IMR-90 (cell line): ENCODE data around the gene MIA2. TPM values are rescaled to one million over a fixed set of nuclear protein-coding genes. Genes with fewer than 3 reads are reported as not detected.
A peak's percentile ranks its signal among the peaks of the same experiment; 100 is the strongest.

Source experiments
- ATAC-seq: fragments of 200-7000 bp; cut with Tn5 transposase; 2 replicates; pipeline ENCODE4 v1.9.1; 2020; ENCODE audit warnings: low read depth, mild to moderate bottlenecking, moderate library complexity
- BruUV-seq: library from RNA; stranded (reverse); fragments of 400-500 nt; replicated peaks from 2 replicates; lab custom pipeline; 2021; lab: Mats Ljungman, UMichigan
- CTCF ChIA-PET: fragments of 300-600 bp; formaldehyde crosslinking; extraction: SDS; loops from one replicate; lab custom pipeline; 2021; ENCODE audit warnings: antibody characterized with exemption; lab: Yijun Ruan, JAX
- POLR2A ChIA-PET: fragments of 300-600 bp; sonication (Branson Sonifier 250); formaldehyde crosslinking; loops from one replicate; lab custom pipeline; 2022; ENCODE audit warnings: antibody characterized with exemption; ENCODE audit not compliant: unreplicated experiment; lab: Charles Lee
- DNase-seq: peaks from one replicate; pipeline ENCODE4 v3.0.0; 2013
- H2AFZ ChIP-seq: replicated peaks from 2 replicates; pipeline ENCODE3; 2013; ENCODE audit warnings: low read length, mild to moderate bottlenecking; ENCODE audit not compliant: poor library complexity
- H2AK5ac ChIP-seq: 2 replicates; pipeline ENCODE4 v1.6.1; 2013; ENCODE audit warnings: low read depth, low read length, inconsistent platforms
- H2AK9ac ChIP-seq: replicated peaks from 2 replicates; pipeline ENCODE3; 2013; ENCODE audit warnings: mild to moderate bottlenecking, low read depth, low read length, moderate library complexity; ENCODE audit not compliant: poor library complexity
- H2BK120ac ChIP-seq: 2 replicates; pipeline ENCODE4 v1.6.1; 2013; ENCODE audit warnings: low read depth, low read length, inconsistent platforms
- H2BK15ac ChIP-seq: 3 replicates; pipeline ENCODE4 v1.6.1; 2013; ENCODE audit warnings: low read depth, low read length, inconsistent platforms
- H2BK20ac ChIP-seq: 2 replicates; pipeline ENCODE4 v1.6.1; 2013; ENCODE audit warnings: low read depth, mild to moderate bottlenecking, inconsistent platforms, low read length, moderate library complexity
- H2BK5ac ChIP-seq: 2 replicates; pipeline ENCODE4 v1.6.1; 2013; ENCODE audit warnings: mild to moderate bottlenecking, low read depth, low read length, inconsistent platforms; ENCODE audit not compliant: poor library complexity, severe bottlenecking
- H3K14ac ChIP-seq: replicated peaks from 2 replicates; pipeline ENCODE4 v1.6.1; 2013; ENCODE audit warnings: low read depth, low read length, inconsistent platforms
- H3K18ac ChIP-seq: 2 replicates; pipeline ENCODE4 v1.6.1; 2013; ENCODE audit warnings: low read depth, low read length, control low read depth
- H3K23ac ChIP-seq: 2 replicates; pipeline ENCODE4 v1.6.1; 2013; ENCODE audit warnings: low read depth, low read length, inconsistent platforms
- H3K27ac ChIP-seq: 2 replicates; pipeline ENCODE4 v1.5.1; 2013; ENCODE audit warnings: mild to moderate bottlenecking, control low read depth, low read length; ENCODE audit not compliant: insufficient read depth
- H3K27me3 ChIP-seq: 2 replicates; pipeline ENCODE4 v1.6.1; 2013; ENCODE audit warnings: low read length; ENCODE audit not compliant: control insufficient read depth, insufficient read depth
- H3K36me3 ChIP-seq: 2 replicates; pipeline ENCODE4 v1.6.1; 2013; ENCODE audit warnings: low read length, mixed read lengths; ENCODE audit not compliant: control insufficient read depth, insufficient read depth
- H3K4ac ChIP-seq: 2 replicates; pipeline ENCODE4 v1.6.1; 2013; ENCODE audit warnings: low read depth, low read length, inconsistent platforms
- H3K4me1 ChIP-seq: 2 replicates; pipeline ENCODE4 v1.6.1; 2013; ENCODE audit warnings: low read length, mixed read lengths; ENCODE audit not compliant: control insufficient read depth, insufficient read depth
- H3K4me2 ChIP-seq: 2 replicates; pipeline ENCODE4 v1.6.1; 2013; ENCODE audit warnings: low read depth, mild to moderate bottlenecking, control low read depth, low read length, moderate library complexity
- H3K4me3 ChIP-seq: 2 replicates; pipeline ENCODE4 v1.5.1; 2013; ENCODE audit warnings: low read depth, mild to moderate bottlenecking, control low read depth, low read length, moderate library complexity; ENCODE audit not compliant: insufficient read depth
- H3K56ac ChIP-seq: 2 replicates; pipeline ENCODE4 v1.6.1; 2013; ENCODE audit warnings: low read length, inconsistent platforms; ENCODE audit not compliant: insufficient read depth; ENCODE audit errors: extremely low read depth
- H3K79me1 ChIP-seq, 2 experiments: 2 replicates each; pipeline ENCODE4 v1.6.1; 2013; ENCODE audit warnings: low read length in 2 of 2, inconsistent platforms in 1 of 2, low read depth in 1 of 2
- H3K9ac ChIP-seq: 2 replicates; pipeline ENCODE4 v1.6.1; 2013; ENCODE audit warnings: low read depth, low read length, control low read depth
- H3K9me1 ChIP-seq: 2 replicates; pipeline ENCODE4 v1.6.1; 2013; ENCODE audit warnings: low read length, inconsistent platforms; ENCODE audit not compliant: insufficient read depth
- H3K9me3 ChIP-seq: 2 replicates; pipeline ENCODE4 v1.6.1; 2013; ENCODE audit warnings: low read length; ENCODE audit not compliant: control insufficient read depth, insufficient read depth
- H4K20me1 ChIP-seq: 2 replicates; pipeline ENCODE4 v1.6.1; 2013; ENCODE audit warnings: low read length, inconsistent platforms; ENCODE audit not compliant: insufficient read depth
- H4K5ac ChIP-seq: 2 replicates; pipeline ENCODE4 v1.6.1; 2013; ENCODE audit warnings: mild to moderate bottlenecking, low read depth, low read length, control low read depth
- H4K8ac ChIP-seq, 2 experiments: 2 replicates each; pipeline ENCODE4 v1.6.1; 2013; ENCODE audit warnings: low read depth in 2 of 2, low read length in 2 of 2, control low read depth in 1 of 2, inconsistent platforms in 1 of 2
- H4K91ac ChIP-seq: 2 replicates; pipeline ENCODE4 v1.6.1; 2013; ENCODE audit warnings: low read depth, low read length, inconsistent platforms; ENCODE audit not compliant: insufficient read depth
- BHLHE40 ChIP-seq: fragments of 150-350 bp; IDR thresholded peaks from 2 replicates; pipeline ENCODE4 v1.6.1; 2016; ENCODE audit warnings: mild to moderate bottlenecking, low read depth, low read length
- CEBPB ChIP-seq: IDR thresholded peaks from 2 replicates; pipeline ENCODE4 v1.6.1; 2012; ENCODE audit warnings: low read depth, low read length, improper control_type of control experiment
- CHD1 ChIP-seq: IDR thresholded peaks from 2 replicates; pipeline ENCODE4 v1.6.1; 2012; ENCODE audit warnings: low read depth, low read length, improper control_type of control experiment
- FOS ChIP-seq: fragments of 150-350 bp; IDR thresholded peaks from 2 replicates; pipeline ENCODE4 v1.6.1; 2016; ENCODE audit warnings: low read depth, low read length
- MAFK ChIP-seq: IDR thresholded peaks from 2 replicates; pipeline ENCODE4 v1.6.1; 2012; ENCODE audit warnings: low read depth, low read length, improper control_type of control experiment
- MAZ ChIP-seq: IDR thresholded peaks from 2 replicates; pipeline ENCODE4 v1.6.1; 2012; ENCODE audit warnings: low read depth, mild to moderate bottlenecking, low read length, improper control_type of control experiment, moderate library complexity, borderline replicate concordance
- MXI1 ChIP-seq: IDR thresholded peaks from 2 replicates; pipeline ENCODE4 v1.6.1; 2012; ENCODE audit warnings: low read depth, mild to moderate bottlenecking, low read length, moderate library complexity, borderline replicate concordance
- NFE2L2 ChIP-seq: fragments of 150-350 bp; IDR thresholded peaks from 2 replicates; pipeline ENCODE4 v1.6.1; 2016; ENCODE audit warnings: low read depth, mild to moderate bottlenecking, low read length
- POLR2A ChIP-seq: IDR thresholded peaks from 2 replicates; pipeline ENCODE4 v1.6.1; 2012; ENCODE audit warnings: mild to moderate bottlenecking, low read depth, low read length
- RAD21 ChIP-seq: IDR thresholded peaks from 2 replicates; pipeline ENCODE4 v1.6.1; 2012; ENCODE audit warnings: low read length, improper control_type of control experiment
- RCOR1 ChIP-seq: IDR thresholded peaks from 2 replicates; pipeline ENCODE4 v1.6.1; 2012; ENCODE audit warnings: mild to moderate bottlenecking, low read length, improper control_type of control experiment; ENCODE audit not compliant: insufficient replicate concordance
- RFX5 ChIP-seq: IDR thresholded peaks from 2 replicates; pipeline ENCODE4 v1.8.0; 2012; ENCODE audit warnings: low read depth, mild to moderate bottlenecking, low read length, moderate library complexity
- SMC3 ChIP-seq: fragments of 150-350 bp; IDR thresholded peaks from 2 replicates; pipeline ENCODE4 v1.6.1; 2016; ENCODE audit warnings: low read depth, mild to moderate bottlenecking, antibody characterized with exemption, low read length, moderate library complexity
- dilution Hi-C: fragments of 300-500 bp; cut with HindIII; formaldehyde crosslinking; loops from one replicate; pipeline ENCODE4 v1.14.3; 2018; ENCODE audit warnings: low sequenced_read_pairs; ENCODE audit not compliant: unreplicated experiment
- in situ Hi-C: fragments of 300-500 bp; cut with MboI; formaldehyde crosslinking; loops from 3 replicates; pipeline ENCODE4 v1.14.3; 2019; ENCODE audit warnings: low sequenced_read_pairs, inconsistent platforms, mixed read lengths
- intact Hi-C: fragments of 100-400 bp; cut with micrococcal nuclease; formaldehyde crosslinking; loops from 2 replicates; pipeline ENCODE4 v1.10.0; 2022
- polyA plus RNA-seq, 3 experiments: library from polyadenylated mRNA; depleted of rRNA; stranded (reverse); fragments of >200 nt; gene quantifications; 2 replicates each; pipeline ENCODE4 v1.2.3, GENCODE V29; 2012; ENCODE audit warnings: low replicate concordance in 1 of 3
- total RNA-seq: library from RNA; depleted of rRNA; stranded (reverse); fragments of >200 nt; gene quantifications from 2 replicates; pipeline ENCODE4 v1.2.3, GENCODE V29; 2012
- TF ChIP-seq, protein P1 (sequence below): conservative IDR thresholded peaks from 2 replicates; pipeline ENCODE4 v1.5.1; 2012; ENCODE audit warnings: mild to moderate bottlenecking, low read depth, low read length, improper control_type of control experiment
- TF ChIP-seq, protein P2 (sequence below): fragments of 150-350 bp; IDR thresholded peaks from 2 replicates; pipeline ENCODE4 v1.6.1; 2016; ENCODE audit warnings: low read depth, mild to moderate bottlenecking, low read length, moderate library complexity, borderline replicate concordance
- TF ChIP-seq, protein P3 (sequence below): fragments of 150-350 bp; IDR thresholded peaks from 2 replicates; pipeline ENCODE4 v1.6.1; 2017; ENCODE audit warnings: mild to moderate bottlenecking, antibody characterized with exemption, low read length, low read depth

MIA2 gene
- total and polyA plus RNA-seq, 2 of the 4 experiments (the other 2 are of a cell fraction), result 3.9 to 6.8 TPM

DNA sequence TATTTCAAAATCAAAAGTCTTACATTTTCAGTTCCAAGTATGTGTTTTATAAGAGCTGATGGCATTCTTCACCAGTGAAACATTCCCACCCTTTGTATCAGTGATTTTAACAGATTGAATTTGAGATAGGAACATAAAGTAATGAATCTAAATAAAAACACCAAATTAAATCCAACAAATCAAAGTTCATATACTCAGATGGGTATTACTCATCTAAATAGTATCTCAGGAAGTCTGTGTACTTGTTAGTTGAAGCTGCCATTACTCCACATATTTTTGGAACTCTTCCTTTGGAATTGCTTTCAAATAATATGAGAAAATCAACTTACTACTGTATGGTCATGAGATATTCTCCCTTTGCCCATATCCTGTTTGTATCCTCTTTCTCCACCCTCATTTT, 89.1 kb downstream of the MIA2 start:
- Histone ChIP-seq H3K14ac (0 out of 2 replicates have a peak overlapping the region, but pooled peaks have one; percentile 52), H4K20me1 (no peaks in the 10 kb centered on the region), H3K4me3 (no peak overlapping the region), H2AK9ac (no peak overlapping the region), H3K27ac (peak overlapping the region; percentile 87; the same call in 1 of the 2 replicates), H2BK15ac (no peak overlapping the region), H3K23ac (no peak overlapping the region; the same call in 1 of the 2 replicates), H2AK5ac (no peak overlapping the region), H3K9me1 (no peaks in the 10 kb centered on the region), H3K27me3 (no peaks in the 10 kb centered on the region), H3K4ac (peak overlapping the region; percentile 6; the same call in 1 of the 2 replicates), H3K4me2 (peak overlapping the region; percentile 12; the same call in 1 of the 2 replicates), H4K5ac (peak overlapping the region; percentile 72; the same call in 1 of the 2 replicates), H3K9me3 (no peaks in the 10 kb centered on the region), H3K18ac (peak overlapping the region; percentile 34; the same call in 1 of the 2 replicates), H3K4me1 (peaks cover 3% of the 10 kb centered on the region), H2BK20ac (no peak overlapping the region), H2BK5ac (peak overlapping the region; percentile 84), H3K79me1 (peaks cover 0 to 4% of the 10 kb centered on the region in 2 experiments; a peak in 1 of 4 replicates), H2BK120ac (peak overlapping the region; percentile 10; the same call in 1 of the 2 replicates), H3K56ac (no peak overlapping the region), H4K8ac (peak overlapping the region in 1 of 2 experiments; percentile 62; a peak in 2 of 4 replicates), H3K36me3 (peaks cover 3% of the 10 kb centered on the region; the same call in 1 of the 2 replicates), H2AFZ (no peak overlapping the region), H3K9ac (no peak overlapping the region), H4K91ac (no peak overlapping the region)
- no TSS peak for BruUV-seq
- ChIA-PET CTCF (no interaction called here), POLR2A (no interaction called here)
- DNase-seq (peak; percentile 51), ATAC-seq (peak; percentile 80)
- TF ChIP-seq NFE2L2 (no peak), RAD21 (no peak), CEBPB (no peak), RCOR1 (no peak), RFX5 (no peak), FOS (no peak), CHD1 (no peak), MAFK (no peak), BHLHE40 (no peak), SMC3 (no peak), MAZ (no peak), MXI1 (no peak), POLR2A (no peak)
- TF ChIP-seq, protein P1, sequence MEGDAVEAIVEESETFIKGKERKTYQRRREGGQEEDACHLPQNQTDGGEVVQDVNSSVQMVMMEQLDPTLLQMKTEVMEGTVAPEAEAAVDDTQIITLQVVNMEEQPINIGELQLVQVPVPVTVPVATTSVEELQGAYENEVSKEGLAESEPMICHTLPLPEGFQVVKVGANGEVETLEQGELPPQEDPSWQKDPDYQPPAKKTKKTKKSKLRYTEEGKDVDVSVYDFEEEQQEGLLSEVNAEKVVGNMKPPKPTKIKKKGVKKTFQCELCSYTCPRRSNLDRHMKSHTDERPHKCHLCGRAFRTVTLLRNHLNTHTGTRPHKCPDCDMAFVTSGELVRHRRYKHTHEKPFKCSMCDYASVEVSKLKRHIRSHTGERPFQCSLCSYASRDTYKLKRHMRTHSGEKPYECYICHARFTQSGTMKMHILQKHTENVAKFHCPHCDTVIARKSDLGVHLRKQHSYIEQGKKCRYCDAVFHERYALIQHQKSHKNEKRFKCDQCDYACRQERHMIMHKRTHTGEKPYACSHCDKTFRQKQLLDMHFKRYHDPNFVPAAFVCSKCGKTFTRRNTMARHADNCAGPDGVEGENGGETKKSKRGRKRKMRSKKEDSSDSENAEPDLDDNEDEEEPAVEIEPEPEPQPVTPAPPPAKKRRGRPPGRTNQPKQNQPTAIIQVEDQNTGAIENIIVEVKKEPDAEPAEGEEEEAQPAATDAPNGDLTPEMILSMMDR, result no peak
- TF ChIP-seq, protein P2, sequence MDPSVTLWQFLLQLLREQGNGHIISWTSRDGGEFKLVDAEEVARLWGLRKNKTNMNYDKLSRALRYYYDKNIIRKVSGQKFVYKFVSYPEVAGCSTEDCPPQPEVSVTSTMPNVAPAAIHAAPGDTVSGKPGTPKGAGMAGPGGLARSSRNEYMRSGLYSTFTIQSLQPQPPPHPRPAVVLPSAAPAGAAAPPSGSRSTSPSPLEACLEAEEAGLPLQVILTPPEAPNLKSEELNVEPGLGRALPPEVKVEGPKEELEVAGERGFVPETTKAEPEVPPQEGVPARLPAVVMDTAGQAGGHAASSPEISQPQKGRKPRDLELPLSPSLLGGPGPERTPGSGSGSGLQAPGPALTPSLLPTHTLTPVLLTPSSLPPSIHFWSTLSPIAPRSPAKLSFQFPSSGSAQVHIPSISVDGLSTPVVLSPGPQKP, result no peak
- TF ChIP-seq, protein P3, sequence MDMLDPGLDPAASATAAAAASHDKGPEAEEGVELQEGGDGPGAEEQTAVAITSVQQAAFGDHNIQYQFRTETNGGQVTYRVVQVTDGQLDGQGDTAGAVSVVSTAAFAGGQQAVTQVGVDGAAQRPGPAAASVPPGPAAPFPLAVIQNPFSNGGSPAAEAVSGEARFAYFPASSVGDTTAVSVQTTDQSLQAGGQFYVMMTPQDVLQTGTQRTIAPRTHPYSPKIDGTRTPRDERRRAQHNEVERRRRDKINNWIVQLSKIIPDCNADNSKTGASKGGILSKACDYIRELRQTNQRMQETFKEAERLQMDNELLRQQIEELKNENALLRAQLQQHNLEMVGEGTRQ, result no peak
- dilution Hi-C loops (no loop called here), in situ Hi-C loops (no loop called here), intact Hi-C loops (no loop called here)
